Stomach (tissue), 4 donors: ENCODE measurements around the gene JAKMIP1.

Experiments used
- EP300 ChIP-seq: sonication (generic); formaldehyde crosslinking; IDR thresholded peaks from one replicate; pipeline ENCODE4 v1.6.1; 2017; ENCODE audit warnings: antibody characterized with exemption
- POLR2A ChIP-seq, 4 donors: fragments of 450-650 bp; IDR thresholded peaks; one replicate each; pipeline ENCODE4 v1.6.1; 2016; ENCODE audit warnings: antibody characterized with exemption in 4 of 4, control low read depth in 2 of 4, mild to moderate bottlenecking in 1 of 4, moderate library complexity in 1 of 4
- POLR2AphosphoS5 ChIP-seq, 3 donors: sonication (generic); formaldehyde crosslinking; IDR thresholded peaks; one replicate each; pipeline ENCODE4 v1.6.1; 2016; ENCODE audit warnings: antibody characterized with exemption in 3 of 3
- TF ChIP-seq, protein P1 (sequence below), 7 experiments: fragments of 450-650 bp in 4 of 7; fragments of 200-600 bp in 3 of 7; sonication (generic) in 3 of 7; IDR thresholded peaks; one replicate each; pipeline ENCODE4 v1.5.1; 2016 to 2019; ENCODE audit warnings: antibody characterized with exemption in 7 of 7, control low read depth in 2 of 7, mild to moderate bottlenecking in 1 of 7

DNA sequence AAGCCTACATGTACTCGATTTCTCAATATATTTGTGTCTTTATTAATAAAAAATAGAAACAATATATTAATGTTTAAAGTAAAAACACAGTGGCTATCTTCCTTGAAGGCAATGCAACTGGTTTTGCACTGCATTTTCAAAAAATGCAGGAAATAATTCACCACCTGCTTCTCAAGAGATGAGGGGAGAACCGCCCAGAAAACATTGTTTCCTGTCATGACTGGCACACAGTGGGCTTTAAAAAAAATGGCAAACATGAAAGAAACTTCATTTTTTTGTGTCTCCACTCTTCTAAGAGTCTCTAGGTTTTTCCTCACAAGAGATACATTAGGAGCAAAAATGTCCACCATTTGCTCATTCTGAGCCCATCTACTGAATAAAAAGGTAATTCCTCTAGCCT is 131.4 kb downstream of the JAKMIP1 start:
- TF ChIP-seq POLR2A (IDR thresholded peaks at IDR 0.05): no peak
- TF ChIP-seq, protein P1, sequence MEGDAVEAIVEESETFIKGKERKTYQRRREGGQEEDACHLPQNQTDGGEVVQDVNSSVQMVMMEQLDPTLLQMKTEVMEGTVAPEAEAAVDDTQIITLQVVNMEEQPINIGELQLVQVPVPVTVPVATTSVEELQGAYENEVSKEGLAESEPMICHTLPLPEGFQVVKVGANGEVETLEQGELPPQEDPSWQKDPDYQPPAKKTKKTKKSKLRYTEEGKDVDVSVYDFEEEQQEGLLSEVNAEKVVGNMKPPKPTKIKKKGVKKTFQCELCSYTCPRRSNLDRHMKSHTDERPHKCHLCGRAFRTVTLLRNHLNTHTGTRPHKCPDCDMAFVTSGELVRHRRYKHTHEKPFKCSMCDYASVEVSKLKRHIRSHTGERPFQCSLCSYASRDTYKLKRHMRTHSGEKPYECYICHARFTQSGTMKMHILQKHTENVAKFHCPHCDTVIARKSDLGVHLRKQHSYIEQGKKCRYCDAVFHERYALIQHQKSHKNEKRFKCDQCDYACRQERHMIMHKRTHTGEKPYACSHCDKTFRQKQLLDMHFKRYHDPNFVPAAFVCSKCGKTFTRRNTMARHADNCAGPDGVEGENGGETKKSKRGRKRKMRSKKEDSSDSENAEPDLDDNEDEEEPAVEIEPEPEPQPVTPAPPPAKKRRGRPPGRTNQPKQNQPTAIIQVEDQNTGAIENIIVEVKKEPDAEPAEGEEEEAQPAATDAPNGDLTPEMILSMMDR (IDR thresholded peaks at IDR 0.05): no peak
- no peak for TF ChIP-seq EP300
- no peak for TF ChIP-seq POLR2AphosphoS5 (IDR thresholded peaks at IDR 0.05)
